LNCAP (cell line): Measurements from ENCODE around the gene TSSC4.

Experiments
- CTCF ChIP-seq: fragments of 450-650 bp; IDR thresholded peaks from 2 replicates; pipeline ENCODE4 v1.5.1; 2017; ENCODE audit warnings: mild to moderate bottlenecking

TSSC4 gene

DNA sequence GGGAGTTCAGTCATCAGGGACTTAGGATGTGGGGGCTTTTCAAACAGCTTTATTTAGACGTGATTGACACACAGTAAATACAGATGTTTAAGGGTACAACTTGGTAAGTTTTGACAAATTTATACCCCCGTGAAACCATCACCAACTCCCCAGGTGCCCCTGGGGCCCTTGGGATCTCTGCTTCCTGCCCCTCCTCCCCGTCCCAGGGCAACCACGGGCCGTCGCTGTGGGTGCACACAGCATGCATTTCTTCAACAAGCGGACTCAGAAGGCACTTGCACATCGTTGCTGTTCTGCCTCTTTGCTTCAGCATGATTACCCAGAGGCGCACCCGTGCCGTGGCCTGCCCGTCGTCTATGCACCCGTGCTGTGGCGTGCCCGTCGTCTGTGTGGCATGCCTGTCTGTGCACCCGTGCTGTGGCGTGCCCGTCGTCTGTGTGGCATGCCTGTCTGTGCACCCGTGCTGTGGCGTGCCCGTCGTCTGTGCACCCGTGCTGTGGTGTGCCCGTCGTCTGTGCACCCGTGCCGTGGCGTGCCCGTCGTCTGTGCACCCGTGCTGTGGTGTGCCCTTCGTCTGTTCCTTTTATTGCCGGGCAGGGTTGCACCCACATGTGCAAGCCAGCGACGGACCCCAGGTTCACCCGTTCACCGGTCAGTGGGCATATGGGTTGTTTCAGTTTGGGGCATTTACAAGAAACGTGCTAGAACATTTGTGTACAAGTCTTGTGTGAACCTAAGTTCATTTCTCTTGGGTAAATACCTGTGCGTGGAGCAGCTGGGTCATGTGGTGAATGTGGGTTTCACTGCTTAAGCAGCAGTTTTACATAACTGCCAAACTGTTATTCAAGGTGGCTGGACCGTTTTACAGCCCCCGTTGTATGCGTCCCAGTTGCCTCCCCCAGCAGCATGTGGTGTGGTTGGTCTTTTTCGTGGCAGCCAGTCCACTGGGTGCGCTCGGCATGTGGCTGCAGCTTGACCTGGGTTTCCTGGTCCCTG lies 15.1 kb upstream of the TSSC4 start:
- no peak for TF ChIP-seq CTCF

DNA sequence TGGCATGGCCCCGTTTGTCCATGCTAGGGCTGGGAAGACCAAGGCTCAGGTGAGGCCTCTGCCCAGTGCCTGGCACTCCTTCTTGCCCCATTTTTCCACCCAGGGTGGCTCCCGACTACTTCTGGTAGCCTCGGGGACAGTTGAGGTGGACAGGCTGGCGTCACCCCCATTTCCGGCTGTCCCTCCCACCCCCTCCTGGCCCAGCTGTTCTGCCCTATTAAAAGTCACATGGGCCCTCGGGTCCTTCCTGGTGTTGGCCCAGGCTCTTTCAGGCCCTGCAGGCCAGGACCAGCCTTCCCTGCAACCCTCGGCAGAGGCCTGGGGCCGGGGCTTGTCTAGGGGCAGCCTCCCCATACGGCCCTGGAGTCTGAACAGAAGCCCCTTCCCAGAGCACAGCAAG lies 14.0 kb upstream of the TSSC4 start:
- TF ChIP-seq CTCF: no peak

DNA sequence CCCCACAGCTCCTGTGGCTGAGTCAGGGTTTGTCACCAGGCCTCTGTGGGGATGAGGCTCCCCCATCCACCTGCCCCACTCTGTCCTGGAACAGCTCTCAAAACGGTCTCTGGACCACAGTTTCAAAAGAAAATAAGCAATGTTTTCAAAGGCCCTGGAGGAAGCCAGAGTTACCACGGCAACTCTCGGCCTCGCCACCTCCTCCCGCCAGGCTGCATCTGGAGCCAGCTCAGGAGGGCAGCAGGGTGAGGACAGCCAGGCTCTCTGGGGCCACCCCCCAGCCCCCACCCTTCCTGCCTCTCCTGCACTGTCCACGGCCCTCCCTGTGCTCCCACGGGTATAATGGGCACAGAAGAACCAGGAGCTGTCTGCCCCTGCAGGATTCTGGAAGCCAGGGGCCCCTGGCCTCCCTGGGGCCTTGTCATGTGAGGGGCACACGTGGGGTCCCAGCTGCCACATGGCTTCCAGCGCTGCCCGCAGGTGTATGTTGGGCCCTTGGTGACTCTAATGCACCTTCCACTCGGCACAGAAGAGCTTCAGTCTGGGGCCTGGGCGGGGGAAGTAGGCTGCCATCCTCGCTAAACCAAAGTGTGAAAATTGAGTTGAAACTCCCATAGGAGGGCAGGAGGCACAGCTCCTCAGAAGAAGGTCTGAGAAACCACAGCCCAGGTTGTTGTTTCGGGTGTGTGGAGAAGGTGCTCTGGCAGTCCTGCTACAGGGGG lies 13.1 kb upstream of the TSSC4 start:
- TF ChIP-seq CTCF: no peak

DNA sequence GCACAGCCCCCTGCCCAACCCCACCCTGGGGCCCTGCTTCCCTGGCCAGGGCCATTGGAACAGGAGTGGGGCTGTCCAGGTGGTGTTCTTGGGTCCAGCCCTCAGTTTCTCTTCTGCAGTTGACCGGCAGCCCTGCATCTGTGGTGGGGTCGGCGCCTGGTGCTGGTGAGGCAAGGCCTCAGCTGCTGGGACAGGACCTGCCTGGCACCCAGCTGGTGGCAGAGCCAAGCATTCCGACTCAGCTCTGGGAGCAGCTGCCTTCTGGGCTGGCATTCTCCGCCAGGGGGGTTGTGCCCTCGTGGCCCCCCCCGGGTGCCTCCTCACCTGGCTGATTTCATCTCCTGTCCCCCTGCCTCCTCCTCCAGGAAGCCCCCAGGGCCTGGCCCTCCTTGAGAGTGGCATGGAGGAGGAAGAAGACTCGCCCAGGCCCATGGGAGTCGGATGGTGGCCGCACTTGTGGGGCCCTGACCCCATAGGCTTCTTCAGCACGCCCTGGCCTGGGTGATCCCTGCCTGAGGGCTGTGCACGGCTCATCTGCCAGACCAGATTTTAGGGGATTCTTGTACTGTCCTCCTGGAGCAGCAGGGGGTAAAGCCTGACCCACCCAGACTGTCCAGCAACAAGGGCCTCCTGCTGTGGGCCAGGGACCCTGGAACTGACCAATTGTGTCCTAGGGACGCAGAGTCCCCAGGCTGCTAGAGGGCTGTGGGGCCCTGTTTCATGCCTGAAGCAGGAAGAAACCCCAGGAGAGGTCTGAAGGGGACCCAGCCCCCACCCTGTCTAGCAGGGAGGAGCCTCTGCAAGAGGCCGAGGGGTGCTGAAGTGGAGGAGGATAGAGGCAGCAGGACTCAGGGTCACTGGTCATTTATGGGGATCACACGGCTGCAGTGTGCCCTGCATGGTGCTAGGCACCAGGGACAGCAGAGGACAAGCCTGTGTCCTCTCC lies 11.8 kb upstream of the TSSC4 start:
- no peak for TF ChIP-seq CTCF

DNA sequence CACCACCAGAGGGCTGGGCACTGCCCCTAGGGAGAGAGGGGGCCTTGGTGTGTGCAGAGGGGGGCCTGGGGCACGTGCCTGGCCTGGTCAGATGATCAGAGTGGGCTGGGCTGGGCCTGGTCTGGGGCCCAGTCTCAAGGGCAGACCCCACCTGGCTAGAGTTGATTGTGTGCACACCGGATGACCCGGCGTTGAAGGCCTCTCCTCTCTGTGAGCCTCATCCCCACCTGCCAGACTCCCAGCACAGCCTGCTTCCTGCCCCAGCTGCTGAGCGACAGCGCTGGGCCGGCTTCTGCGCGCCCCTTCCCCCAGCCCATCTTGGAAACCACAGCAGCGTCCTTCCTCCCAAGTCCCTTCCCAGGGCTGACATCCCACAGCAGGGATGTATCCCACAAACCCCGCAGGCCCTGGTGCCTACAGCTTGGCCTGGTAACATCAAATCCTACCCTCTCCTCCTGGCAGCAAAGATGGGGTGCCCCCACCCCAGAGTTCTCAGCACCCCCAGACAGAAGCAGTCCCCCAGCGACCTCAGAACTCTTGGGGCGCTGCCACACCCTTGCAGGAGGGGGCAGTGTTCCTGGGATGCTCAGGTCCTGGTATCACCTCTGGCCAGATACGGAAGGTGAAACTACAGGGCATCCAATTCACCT lies 11.0 kb upstream of the TSSC4 start:
- no peak for TF ChIP-seq CTCF

- TF ChIP-seq CTCF: no peak
These were observed 10.3 kb upstream of the TSSC4 start for GRCh38 chr11:2390091-2390724.
